Muscle of leg (tissue), 16 donors: Measurements from ENCODE around the gene USP13. TPM values are rescaled to one million over a fixed set of nuclear protein-coding genes. Genes with fewer than 3 reads are reported as not detected.

ENCODE experiments used
- DNase-seq: peaks from one replicate; pipeline ENCODE4 v3.0.0; 2013
- H3K27ac ChIP-seq: one replicate; pipeline ENCODE4 v1.5.1; 2013; ENCODE audit warnings: mild to moderate bottlenecking, low read length, control low read depth
- H3K27me3 ChIP-seq: one replicate; pipeline ENCODE4 v1.6.1; 2013; ENCODE audit warnings: low read length; ENCODE audit not compliant: control insufficient read depth, insufficient read depth
- H3K36me3 ChIP-seq: one replicate; pipeline ENCODE4 v1.6.1; 2013; ENCODE audit warnings: low read length; ENCODE audit not compliant: control insufficient read depth, insufficient read depth
- H3K4me1 ChIP-seq: one replicate; pipeline ENCODE4 v1.6.1; 2013; ENCODE audit warnings: low read length; ENCODE audit not compliant: control insufficient read depth, insufficient read depth
- H3K4me3 ChIP-seq: one replicate; pipeline ENCODE4 v1.5.1; 2013; ENCODE audit warnings: low read length, control low read depth
- H3K9me3 ChIP-seq: replicated peaks from 2 replicates; pipeline ENCODE4 v1.6.1; 2013; ENCODE audit warnings: low read depth, low read length; ENCODE audit not compliant: control insufficient read depth
- WGBS: methylation state at CpG from one replicate; pipeline ENCODE4 v1.1.5; 2013; ENCODE audit warnings: missing lambda C conversion rate; ENCODE audit not compliant: insufficient coverage; 5-methylcytosine and 5-hydroxymethylcytosine counted together
- long read RNA-seq, 11 donors: transcript quantifications; one replicate each; lab custom pipeline, GENCODE V29; 2026
- polyA plus RNA-seq, 8 donors: library from polyadenylated mRNA; unstranded; fragments of 120-200 nt; gene quantifications; one replicate each; pipeline versions ENCODE4 v1.2.1 to v1.2.3, GENCODE V29; 2013; ENCODE audit warnings: inconsistent platforms in 1 of 8, low replicate concordance in 1 of 8; ENCODE audit not compliant: insufficient read length in 8 of 8, insufficient read depth in 1 of 8
- total RNA-seq: library from RNA; stranded (reverse); fragments of 120-200 nt; gene quantifications from one replicate; pipeline ENCODE4 v1.2.4, GENCODE V29; 2013

The USP13 gene
- 32.3 TPM for total RNA-seq
- polyA plus RNA-seq, result 10 to 100 TPM; 23.9 to 48.7 (median 39.8) TPM
- long read RNA-seq, donor 1, full-length matches to known transcripts, result 2 of 2 reads
- long read RNA-seq, donor 1, partial matches to known transcripts, result 0 of 2 reads
- long read RNA-seq, donor 1, other reads (novel, unspliced or antisense), result 0 of 2 reads
- long read RNA-seq, donor 2, full-length matches to known transcripts, result 1 of 1 reads
- long read RNA-seq, donor 2, partial matches to known transcripts, result 0 of 1 reads
- long read RNA-seq, donor 2, other reads (novel, unspliced or antisense), result 0 of 1 reads
- long read RNA-seq, donor 3, full-length matches to known transcripts, result 6 of 14 reads
- long read RNA-seq, donor 3, partial matches to known transcripts, result 8 of 14 reads
- long read RNA-seq, donor 3, other reads (novel, unspliced or antisense), result 0 of 14 reads
- long read RNA-seq, donor 4, full-length matches to known transcripts, result 4 of 4 reads
- long read RNA-seq, donor 4, partial matches to known transcripts, result 0 of 4 reads
- long read RNA-seq, donor 4, other reads (novel, unspliced or antisense), result 0 of 4 reads
- long read RNA-seq, donor 5, full-length matches to known transcripts, result 6 of 38 reads
- long read RNA-seq, donor 5, partial matches to known transcripts, result 32 of 38 reads
- long read RNA-seq, donor 5, other reads (novel, unspliced or antisense), result 0 of 38 reads
- long read RNA-seq, donor 6, full-length matches to known transcripts, result 5 of 12 reads
- long read RNA-seq, donor 6, partial matches to known transcripts, result 7 of 12 reads
- long read RNA-seq, donor 6, other reads (novel, unspliced or antisense), result 0 of 12 reads
- long read RNA-seq, donor 7, partial matches to known transcripts, result 8 of 8 reads
- long read RNA-seq, donor 7, other reads (novel, unspliced or antisense), result 0 of 8 reads
- long read RNA-seq, donor 8, full-length matches to known transcripts, result 3 of 9 reads
- long read RNA-seq, donor 8, partial matches to known transcripts, result 6 of 9 reads
- long read RNA-seq, donor 8, other reads (novel, unspliced or antisense), result 0 of 9 reads
- long read RNA-seq, donor 9, full-length matches to known transcripts, result 3 of 8 reads
- long read RNA-seq, donor 9, partial matches to known transcripts, result 5 of 8 reads
- long read RNA-seq, donor 9, other reads (novel, unspliced or antisense), result 0 of 8 reads
- long read RNA-seq, donor 10, full-length matches to known transcripts, result 4 of 18 reads
- long read RNA-seq, donor 10, partial matches to known transcripts, result 14 of 18 reads
- long read RNA-seq, donor 10, other reads (novel, unspliced or antisense), result 0 of 18 reads
- long read RNA-seq, donor 11, full-length matches to known transcripts, result 3 of 3 reads
- long read RNA-seq, donor 11, partial matches to known transcripts, result 0 of 3 reads
- long read RNA-seq, donor 11, other reads (novel, unspliced or antisense), result 0 of 3 reads

DNA sequence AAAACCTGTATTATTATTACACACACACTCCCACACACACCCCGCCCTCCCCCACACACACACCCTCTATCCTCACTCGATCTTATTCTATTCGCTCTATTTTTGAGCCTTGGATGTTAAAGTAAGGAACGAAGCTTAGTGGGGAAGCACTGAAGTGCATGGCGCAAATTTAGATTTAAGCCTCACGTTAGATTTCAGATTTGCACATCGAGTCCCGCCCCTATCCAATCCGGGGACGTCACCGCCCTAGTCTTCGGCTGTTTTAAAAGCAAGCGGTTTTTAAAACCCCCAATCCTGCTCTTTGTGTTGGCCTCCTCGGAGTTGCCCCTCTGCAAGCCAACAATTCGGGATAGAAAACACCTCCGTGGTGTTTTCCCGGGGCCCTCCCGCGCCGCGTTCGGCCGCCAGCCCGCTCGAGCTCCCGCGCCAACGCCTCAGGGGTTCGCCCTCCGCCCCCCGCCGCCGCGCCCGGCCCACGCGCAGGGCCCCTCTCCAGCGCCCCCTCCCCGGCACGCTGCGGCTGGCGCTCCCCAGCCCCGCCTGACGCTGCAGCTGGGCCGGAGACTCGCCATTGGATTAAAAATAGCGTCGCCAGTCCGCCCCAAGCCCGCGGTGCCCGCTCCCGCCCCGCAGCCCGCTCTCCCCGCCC is at the start of gene USP13:
Gene USP13, plus strand, starts transcription at position 594 of the 649 bp plus-strand sequence. CDS start 186 bp downstream, outside the sequence.
- DNase-seq, result peak; percentile 90
- WGBS, result 0% methylated on average over 52 of the region's 56 CpGs
- Histone ChIP-seq H3K4me3 (peak within 1 kb of the TSS; percentile 50), H3K27ac (peak within 1 kb of the TSS; percentile 97), H3K4me1 (peaks cover 15% of the 10 kb centered on the region), H3K36me3 (no peaks in the 10 kb centered on the region), H3K27me3 (no peaks in the 10 kb centered on the region), H3K9me3 (no peaks in the 10 kb centered on the region)

- DNase-seq, result no peak
- Histone ChIP-seq H3K4me1 (peaks cover 12% of the 10 kb centered on the region), H3K4me3 (no peak overlapping the region), H3K36me3 (peaks cover 20% of the 10 kb centered on the region), H3K27me3 (no peaks in the 10 kb centered on the region), H3K9me3 (no peaks in the 10 kb centered on the region), H3K27ac (no peak overlapping the region)
- WGBS, result 83% methylated on average over 3 of the region's 4 CpGs
Measured at GRCh38 chr3:179603321-179603720, 49.5 kb upstream of the USP13 start.

- no CpG with 5 or more reads among the region's 3 CpGs for WGBS
- H3K27me3 ChIP-seq, result no peaks in the 10 kb centered on the region
- H3K27ac ChIP-seq, result peak overlapping the region; percentile 97
- DNase-seq, result no peak
- H3K4me1 ChIP-seq, result peaks cover 12% of the 10 kb centered on the region
- peak overlapping the region; percentile 88 for H3K4me3 ChIP-seq
- H3K9me3 ChIP-seq, result no peaks in the 10 kb centered on the region
- peaks cover 15% of the 10 kb centered on the region for H3K36me3 ChIP-seq
Measured at GRCh38 chr3:179603831-179604230, 49.0 kb upstream of the USP13 start.

DNA sequence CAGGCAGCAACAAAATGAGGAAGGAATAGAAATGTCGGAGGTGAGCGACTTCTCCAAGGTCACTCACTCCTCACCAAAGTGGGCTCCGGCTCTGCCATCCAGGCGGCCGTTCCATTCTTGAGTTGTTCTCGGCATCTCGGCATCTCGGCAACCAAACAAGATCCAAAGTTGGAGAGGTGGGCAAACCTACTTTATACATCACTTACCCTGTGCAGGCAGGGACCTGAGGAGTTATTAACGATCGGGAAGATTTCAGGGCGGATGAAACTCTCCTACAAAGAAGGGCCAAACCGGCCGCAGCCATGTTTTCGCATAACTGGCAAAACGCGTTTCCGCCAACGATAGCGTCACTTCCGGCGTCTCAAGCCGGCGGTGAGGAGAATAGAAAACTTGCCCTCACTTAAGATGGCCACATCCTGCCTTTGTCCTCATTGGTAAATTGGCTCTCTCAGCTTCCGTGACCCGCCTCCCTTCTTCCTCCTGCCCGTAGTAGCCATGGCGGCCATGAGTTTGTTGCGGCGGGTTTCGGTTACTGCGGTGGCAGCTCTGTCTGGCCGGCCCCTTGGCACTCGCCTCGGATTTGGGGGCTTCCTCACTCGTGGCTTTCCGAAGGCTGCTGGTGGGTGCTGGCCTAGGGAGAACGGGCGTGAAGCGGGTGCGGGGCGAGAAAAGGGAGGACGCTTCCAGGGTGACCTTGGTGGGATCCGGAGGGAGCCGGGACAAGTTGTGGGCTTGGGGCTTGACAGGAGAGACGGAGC is 48.3 kb upstream of the USP13 start, which contains the start of the genes MRPL47 and NDUFB5:
Gene MRPL47, minus strand, starts transcription at position 318 of the 758 bp plus-strand sequence. Its CDS starts 14 bp downstream, at position 304.
Gene NDUFB5, plus strand, starts transcription at position 474 of the 758 bp plus-strand sequence. Its CDS starts 22 bp downstream, at position 496.
- Histone ChIP-seq H3K4me1 (peaks cover 12% of the 10 kb centered on the region), H3K27ac (peak within 1 kb of the TSS; percentile 97), H3K4me3 (peak within 1 kb of the TSS; percentile 88), H3K27me3 (no peaks in the 10 kb centered on the region), H3K36me3 (peaks cover 13% of the 10 kb centered on the region), H3K9me3 (no peaks in the 10 kb centered on the region)
- WGBS, result under 1% methylated on average over 26 of the region's 45 CpGs
- DNase-seq, result peak; percentile 100

DNA sequence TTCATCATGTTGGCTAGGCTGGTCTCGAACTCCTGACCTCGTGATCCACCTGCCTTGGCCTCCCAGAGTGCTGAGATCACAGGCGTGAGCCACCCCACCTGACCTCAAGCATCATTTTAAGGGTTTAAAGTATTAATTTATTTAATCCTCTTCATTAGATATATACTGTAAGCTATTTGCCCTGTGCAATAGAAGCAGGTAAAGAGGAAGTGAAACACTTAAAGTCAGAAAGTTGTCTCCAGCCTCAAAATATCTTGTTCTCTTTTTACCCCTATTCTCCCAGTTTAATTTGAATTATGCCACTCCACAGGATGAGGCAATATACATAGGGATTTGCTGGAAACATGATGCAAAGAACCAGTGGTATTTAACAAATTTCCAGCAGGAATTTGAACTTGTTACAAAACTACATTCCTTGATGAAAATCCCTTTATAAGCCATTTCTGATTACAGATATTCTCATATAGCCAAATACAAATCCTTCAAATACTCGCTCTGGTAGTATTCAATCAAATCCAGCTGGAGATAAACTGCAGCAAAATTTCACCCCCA is 46.2 kb upstream of the USP13 start:
- Histone ChIP-seq H3K27me3 (no peaks in the 10 kb centered on the region), H3K4me1 (peaks cover 12% of the 10 kb centered on the region), H3K4me3 (no peak overlapping the region), H3K9me3 (no peaks in the 10 kb centered on the region), H3K36me3 (peaks cover 7% of the 10 kb centered on the region), H3K27ac (no peak overlapping the region)
- DNase-seq, result no peak
- 88% methylated on average over 1 of the region's 4 CpGs for WGBS

GRCh38 chr3:179608931-179609720 is 43.7 kb upstream of the USP13 start:
- no peak overlapping the region for H3K4me3 ChIP-seq
- 80% methylated on average over 1 of the region's 6 CpGs for WGBS
- peaks cover 6% of the 10 kb centered on the region for H3K36me3 ChIP-seq
- no peaks in the 10 kb centered on the region for H3K9me3 ChIP-seq
- peak; percentile 44 for DNase-seq
- no peaks in the 10 kb centered on the region for H3K27me3 ChIP-seq
- peaks cover 9% of the 10 kb centered on the region for H3K4me1 ChIP-seq
- no peak overlapping the region for H3K27ac ChIP-seq

DNA sequence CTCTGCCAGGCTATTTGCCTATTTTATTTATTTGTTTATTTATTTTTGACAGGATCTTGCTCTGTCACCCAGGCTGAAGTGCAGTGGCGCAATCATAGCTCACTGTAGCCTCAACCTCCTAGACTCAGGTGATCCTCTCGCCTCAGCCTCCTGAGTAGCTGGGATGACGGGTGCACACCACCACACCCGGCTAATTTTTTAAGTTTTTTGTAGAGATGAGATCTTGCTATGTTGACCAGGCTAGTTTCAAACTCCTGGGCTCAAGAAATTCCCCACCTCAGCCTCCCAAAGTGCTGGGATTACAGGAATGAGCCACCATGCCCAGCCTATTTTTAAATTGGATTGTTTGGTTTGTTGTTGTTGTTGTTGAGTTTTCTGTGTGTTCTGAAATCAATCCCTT is 42.8 kb upstream of the USP13 start:
- WGBS, result no CpG with 5 or more reads among the region's 4 CpGs
- H3K9me3 ChIP-seq, result no peaks in the 10 kb centered on the region
- H3K27ac ChIP-seq, result no peak overlapping the region
- H3K4me1 ChIP-seq, result peaks cover 8% of the 10 kb centered on the region
- DNase-seq, result no peak
- no peaks in the 10 kb centered on the region for H3K27me3 ChIP-seq
- peaks cover 6% of the 10 kb centered on the region for H3K36me3 ChIP-seq
- no peak overlapping the region for H3K4me3 ChIP-seq

- Histone ChIP-seq H3K9me3 (no peaks in the 10 kb centered on the region), H3K27me3 (no peaks in the 10 kb centered on the region), H3K27ac (no peak overlapping the region), H3K4me3 (no peak overlapping the region), H3K4me1 (no peaks in the 10 kb centered on the region), H3K36me3 (peaks cover 18% of the 10 kb centered on the region)
- no CpG with 5 or more reads among the region's 2 CpGs for WGBS
- no peak for DNase-seq
Measured at GRCh38 chr3:179613807-179614206, 39.0 kb upstream of the USP13 start.
